ENCODE measurements around the gene TCTN2. TPM values are rescaled to one million over a fixed set of nuclear protein-coding genes. Genes with fewer than 3 reads are reported as not detected.

The TCTN2 gene
- total and polyA plus RNA-seq, 2 of the 4 experiments (the other 2 are of a cell fraction) = 8.4 to 13.6 TPM

DNA sequence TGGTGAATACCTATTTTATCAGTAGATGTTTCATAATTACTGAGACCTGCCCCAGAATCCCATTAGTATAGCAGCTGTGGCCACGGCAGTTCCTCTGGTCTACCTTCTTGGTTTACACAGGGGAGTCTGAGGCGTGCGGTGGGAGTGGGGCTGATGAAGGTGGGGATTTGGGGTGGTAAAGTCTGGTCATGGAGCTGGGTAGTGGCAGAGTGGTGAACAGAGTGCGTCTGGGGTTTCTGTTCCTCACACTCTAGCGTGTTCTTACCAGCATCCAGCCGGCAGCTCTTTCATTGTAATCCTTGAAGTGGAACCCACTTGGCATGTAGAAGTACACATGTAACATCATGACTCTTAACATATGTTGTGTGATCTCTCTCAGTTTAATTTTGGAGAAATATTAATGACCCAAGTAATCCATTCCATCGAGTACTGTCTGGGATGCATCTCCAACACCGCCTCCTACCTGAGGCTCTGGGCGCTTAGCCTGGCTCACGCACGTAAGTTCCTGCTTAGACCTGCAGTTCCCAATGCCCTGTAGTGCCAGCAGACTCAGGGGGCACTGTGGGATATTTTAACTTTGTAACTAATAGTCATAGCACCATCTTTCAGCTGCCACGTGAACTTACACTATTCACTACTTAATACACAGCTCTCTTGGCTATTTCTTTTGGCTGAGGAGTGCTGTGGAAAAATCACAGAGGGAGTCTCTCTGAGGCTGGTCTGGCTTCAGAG is 83.3 kb downstream of the TCTN2 start:
- no peak overlapping the region for H2AK9ac ChIP-seq (replicated peaks; ENCODE audit: low read depth, low read length, poor library complexity)

More for the DNA sequence above, 83.3 kb downstream of the TCTN2 start:
- H3K4me3 ChIP-seq (ENCODE audit: insufficient read depth, low read depth, low read length) = no peak overlapping the region
- no peak overlapping the region for H2AFZ ChIP-seq (replicated peaks; ENCODE audit: low read length, poor library complexity)
- H4K20me1 ChIP-seq (ENCODE audit: insufficient read depth, low read length) = no peaks in the 10 kb centered on the region
- H2AK5ac ChIP-seq (ENCODE audit: low read depth, low read length) = no peak overlapping the region
- H2BK120ac ChIP-seq (ENCODE audit: low read depth, low read length) = no peak overlapping the region
- CTCF ChIA-PET = no interaction called here
- no peak overlapping the region for H3K4me2 ChIP-seq (ENCODE audit: low read depth, low read length)
- intact Hi-C loops (cut with micrococcal nuclease) (no loop called here), dilution Hi-C loops (cut with HindIII; ENCODE audit: low sequenced_read_pairs, unreplicated experiment) (no loop called here), in situ Hi-C loops (cut with MboI; ENCODE audit: low sequenced_read_pairs) (no loop called here)
- no peaks in the 10 kb centered on the region for H3K27me3 ChIP-seq (ENCODE audit: control insufficient read depth, insufficient read depth, low read length)
- H2BK5ac ChIP-seq (ENCODE audit: low read depth, low read length, poor library complexity, severe bottlenecking) = no peak overlapping the region
- no peak overlapping the region for H3K4ac ChIP-seq (ENCODE audit: low read depth, low read length)
- TF ChIP-seq, protein P1, sequence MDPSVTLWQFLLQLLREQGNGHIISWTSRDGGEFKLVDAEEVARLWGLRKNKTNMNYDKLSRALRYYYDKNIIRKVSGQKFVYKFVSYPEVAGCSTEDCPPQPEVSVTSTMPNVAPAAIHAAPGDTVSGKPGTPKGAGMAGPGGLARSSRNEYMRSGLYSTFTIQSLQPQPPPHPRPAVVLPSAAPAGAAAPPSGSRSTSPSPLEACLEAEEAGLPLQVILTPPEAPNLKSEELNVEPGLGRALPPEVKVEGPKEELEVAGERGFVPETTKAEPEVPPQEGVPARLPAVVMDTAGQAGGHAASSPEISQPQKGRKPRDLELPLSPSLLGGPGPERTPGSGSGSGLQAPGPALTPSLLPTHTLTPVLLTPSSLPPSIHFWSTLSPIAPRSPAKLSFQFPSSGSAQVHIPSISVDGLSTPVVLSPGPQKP (IDR thresholded peaks at IDR 0.05; ENCODE audit: borderline replicate concordance, low read depth, low read length) = no peak
- TF ChIP-seq POLR2A (IDR thresholded peaks at IDR 0.05; ENCODE audit: low read depth, low read length) = no peak
- no peak for TF ChIP-seq SMC3 (IDR thresholded peaks at IDR 0.05; ENCODE audit: low read depth, low read length)
- TF ChIP-seq BHLHE40 (IDR thresholded peaks at IDR 0.05; ENCODE audit: low read depth, low read length) = no peak
- no peak for TF ChIP-seq NFE2L2 (IDR thresholded peaks at IDR 0.05; ENCODE audit: low read depth, low read length)
- no peak for TF ChIP-seq CHD1 (IDR thresholded peaks at IDR 0.05; ENCODE audit: low read depth, low read length)
- TF ChIP-seq RAD21 (IDR thresholded peaks at IDR 0.05; ENCODE audit: low read length) = no peak
- TF ChIP-seq RFX5 (IDR thresholded peaks at IDR 0.05; ENCODE audit: low read depth, low read length) = no peak
- TF ChIP-seq MAZ (IDR thresholded peaks at IDR 0.05; ENCODE audit: borderline replicate concordance, low read depth, low read length) = no peak
- no peak for TF ChIP-seq CEBPB (IDR thresholded peaks at IDR 0.05; ENCODE audit: low read depth, low read length)
- no peak for TF ChIP-seq FOS (IDR thresholded peaks at IDR 0.05; ENCODE audit: low read depth, low read length)
- TF ChIP-seq, protein P2, sequence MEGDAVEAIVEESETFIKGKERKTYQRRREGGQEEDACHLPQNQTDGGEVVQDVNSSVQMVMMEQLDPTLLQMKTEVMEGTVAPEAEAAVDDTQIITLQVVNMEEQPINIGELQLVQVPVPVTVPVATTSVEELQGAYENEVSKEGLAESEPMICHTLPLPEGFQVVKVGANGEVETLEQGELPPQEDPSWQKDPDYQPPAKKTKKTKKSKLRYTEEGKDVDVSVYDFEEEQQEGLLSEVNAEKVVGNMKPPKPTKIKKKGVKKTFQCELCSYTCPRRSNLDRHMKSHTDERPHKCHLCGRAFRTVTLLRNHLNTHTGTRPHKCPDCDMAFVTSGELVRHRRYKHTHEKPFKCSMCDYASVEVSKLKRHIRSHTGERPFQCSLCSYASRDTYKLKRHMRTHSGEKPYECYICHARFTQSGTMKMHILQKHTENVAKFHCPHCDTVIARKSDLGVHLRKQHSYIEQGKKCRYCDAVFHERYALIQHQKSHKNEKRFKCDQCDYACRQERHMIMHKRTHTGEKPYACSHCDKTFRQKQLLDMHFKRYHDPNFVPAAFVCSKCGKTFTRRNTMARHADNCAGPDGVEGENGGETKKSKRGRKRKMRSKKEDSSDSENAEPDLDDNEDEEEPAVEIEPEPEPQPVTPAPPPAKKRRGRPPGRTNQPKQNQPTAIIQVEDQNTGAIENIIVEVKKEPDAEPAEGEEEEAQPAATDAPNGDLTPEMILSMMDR (conservative IDR thresholded peaks at IDR 0.05; ENCODE audit: low read depth, low read length) = no peak
- no peak for TF ChIP-seq MAFK (IDR thresholded peaks at IDR 0.05; ENCODE audit: low read depth, low read length)
- no peak for TF ChIP-seq RCOR1 (IDR thresholded peaks at IDR 0.05; ENCODE audit: insufficient replicate concordance, low read length)
- TF ChIP-seq MXI1 (IDR thresholded peaks at IDR 0.05; ENCODE audit: borderline replicate concordance, low read depth, low read length) = no peak
- TF ChIP-seq USF2 (IDR thresholded peaks at IDR 0.05; ENCODE audit: low read depth, low read length) = no peak
- H3K36me3 ChIP-seq (ENCODE audit: control insufficient read depth, insufficient read depth, low read length) = peaks cover 23% of the 10 kb centered on the region
- no peak overlapping the region for H3K23ac ChIP-seq (ENCODE audit: low read depth, low read length)
- H4K8ac ChIP-seq (ENCODE audit: low read depth in 2 of 2, low read length in 2 of 2) = no peak overlapping the region
- ATAC-seq (ENCODE audit: low read depth) (no peak), DNase-seq (no peak)
- no peak overlapping the region for H3K9ac ChIP-seq (ENCODE audit: low read depth, low read length)
- H3K9me1 ChIP-seq (ENCODE audit: insufficient read depth, low read length) = no peaks in the 10 kb centered on the region; the same call in 1 of the 2 replicates
- POLR2A ChIA-PET (ENCODE audit: unreplicated experiment) = no interaction called here
- H2BK15ac ChIP-seq (ENCODE audit: low read depth, low read length) = no peak overlapping the region
- no peaks in the 10 kb centered on the region for H3K9me3 ChIP-seq (ENCODE audit: control insufficient read depth, insufficient read depth, low read length)
- H3K4me1 ChIP-seq (ENCODE audit: control insufficient read depth, insufficient read depth, low read length) = no peaks in the 10 kb centered on the region
- no peak overlapping the region for H4K91ac ChIP-seq (ENCODE audit: insufficient read depth, low read depth, low read length)
- no peak overlapping the region for H3K27ac ChIP-seq (ENCODE audit: insufficient read depth, low read length)
- WGBS, 2 experiments (ENCODE audit: extremely low coverage in 2 of 2, insufficient read length in 1 of 2) = 100% methylated on average over 2 of the region's 12 CpGs; no CpG with 5 or more reads in 1 of the 2 experiments
- no peak overlapping the region for H4K5ac ChIP-seq (ENCODE audit: low read depth, low read length)
- no peak overlapping the region for H3K18ac ChIP-seq (ENCODE audit: low read depth, low read length)
- H3K79me1 ChIP-seq (ENCODE audit: low read depth in 1 of 2, low read length in 2 of 2) = peaks cover 0 to 3% of the 10 kb centered on the region in 2 experiments; a peak in 1 of 4 replicates
- H3K56ac ChIP-seq (ENCODE audit: extremely low read depth, insufficient read depth, low read length) = no peak overlapping the region
- H3K14ac ChIP-seq (replicated peaks; ENCODE audit: low read depth, low read length) = no peak overlapping the region
- no peak overlapping the region for H2BK20ac ChIP-seq (ENCODE audit: low read depth, low read length)
- no TSS peak for BruUV-seq (replicated peaks)

Data from IMR-90 (cell line).